ENCODE data around the gene SLC26A8.

SLC26A8 gene

DNA sequence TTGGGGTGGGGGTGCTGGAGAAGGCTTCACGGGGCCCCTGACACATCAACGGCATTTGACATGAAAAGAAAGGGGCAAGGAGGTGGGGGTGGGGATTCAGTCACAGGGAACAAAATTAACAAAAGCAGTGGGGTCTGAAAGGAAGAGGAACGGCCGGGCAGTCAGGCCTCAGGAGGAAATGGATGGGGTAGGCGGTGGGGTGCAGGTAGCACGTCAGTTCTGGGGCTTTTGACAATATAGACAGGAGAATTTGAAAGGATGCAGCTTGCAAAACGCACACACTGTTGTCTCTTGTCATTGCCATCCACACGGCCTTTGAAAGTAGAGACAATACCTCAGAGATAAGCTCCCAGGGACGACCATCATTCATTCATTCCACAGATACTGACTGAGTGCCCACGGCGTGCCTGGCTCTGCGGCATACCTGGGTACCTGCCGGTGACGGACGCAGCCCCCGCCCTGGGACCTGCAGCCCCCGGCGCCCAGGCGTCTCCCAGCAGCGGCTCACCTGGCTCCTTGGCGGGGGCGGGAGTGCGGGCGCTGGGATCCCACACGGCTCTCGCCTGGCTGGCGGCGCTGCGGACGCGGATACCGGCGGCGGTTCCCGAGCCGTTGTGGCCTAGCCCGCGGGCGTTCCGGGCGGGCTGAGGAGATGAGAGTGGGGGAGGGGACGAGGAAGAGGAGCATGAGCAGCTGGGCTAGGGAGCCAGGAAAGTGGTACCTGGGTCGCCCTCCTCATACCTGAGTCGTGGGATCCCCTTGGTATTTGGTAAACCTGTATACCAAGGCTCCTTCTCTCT, at the start of gene SLC26A8:
TSS of gene SLC26A8 (minus strand) at position 646 of the 800 bp plus-strand sequence. CDS start 4,934 bp downstream, outside the sequence.
- no peak within 1 kb of the TSS for H3K27ac ChIP-seq (ENCODE audit: low read length)
- no peaks in the 10 kb centered on the region for H3K9me3 ChIP-seq (ENCODE audit: control insufficient read depth in 1 of 2, low read length in 2 of 2)
- H3K4me1 ChIP-seq (ENCODE audit: control insufficient read depth in 1 of 2, insufficient read depth in 2 of 2, low read length in 2 of 2) = no peaks in the 10 kb centered on the region
- peaks cover 0 to 4% of the 10 kb centered on the region in 2 donors for H3K36me3 ChIP-seq (ENCODE audit: control insufficient read depth in 1 of 2, insufficient read depth in 2 of 2, low read length in 2 of 2)
- peak within 1 kb of the TSS in 1 of 2 donors; percentile 23 for H3K4me3 ChIP-seq (ENCODE audit: low read depth in 1 of 2, low read length in 2 of 2)
- no peaks in the 10 kb centered on the region for H3K27me3 ChIP-seq (ENCODE audit: low read depth, low read length)

DNA sequence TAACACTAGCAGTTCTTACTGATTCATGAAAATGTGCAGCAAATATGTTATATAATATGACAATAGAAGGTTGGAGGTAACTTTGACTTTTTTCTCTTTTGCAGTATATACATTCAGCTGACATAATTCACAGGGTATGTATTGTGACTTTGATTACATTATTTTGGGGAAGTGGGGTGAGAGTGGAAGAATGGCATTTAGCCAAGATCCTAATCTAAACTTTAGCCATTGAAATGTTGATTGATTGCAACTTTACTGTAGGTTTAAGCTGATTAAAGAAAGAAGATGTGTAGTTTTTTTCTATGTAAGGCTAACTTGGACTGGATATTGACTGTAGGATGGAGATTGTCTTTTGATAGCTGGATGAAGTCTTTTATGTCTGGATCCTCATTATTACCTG, 49.1 kb upstream of the SLC26A8 start:
- H3K9me3 ChIP-seq (ENCODE audit: control insufficient read depth in 1 of 2, low read length in 2 of 2) = no peaks in the 10 kb centered on the region
- H3K36me3 ChIP-seq (ENCODE audit: control insufficient read depth in 1 of 2, insufficient read depth in 2 of 2, low read length in 2 of 2) = peaks cover 10 to 11% of the 10 kb centered on the region in 2 donors
- no peak overlapping the region for H3K27ac ChIP-seq (ENCODE audit: low read length)
- H3K27me3 ChIP-seq (ENCODE audit: low read depth, low read length) = no peaks in the 10 kb centered on the region
- H3K4me1 ChIP-seq (ENCODE audit: control insufficient read depth in 1 of 2, insufficient read depth in 2 of 2, low read length in 2 of 2) = peaks cover 0 to 29% of the 10 kb centered on the region in 2 donors
- H3K4me3 ChIP-seq (ENCODE audit: low read depth in 1 of 2, low read length in 2 of 2) = no peak overlapping the region

- no peaks in the 10 kb centered on the region for H3K27me3 ChIP-seq (ENCODE audit: low read depth, low read length)
- no peaks in the 10 kb centered on the region for H3K9me3 ChIP-seq (ENCODE audit: control insufficient read depth in 1 of 2, low read length in 2 of 2)
- peaks cover under 1 to 31% of the 10 kb centered on the region in 2 donors for H3K4me1 ChIP-seq (ENCODE audit: control insufficient read depth in 1 of 2, insufficient read depth in 2 of 2, low read length in 2 of 2)
- H3K36me3 ChIP-seq (ENCODE audit: control insufficient read depth in 1 of 2, insufficient read depth in 2 of 2, low read length in 2 of 2) = peaks cover 1 to 11% of the 10 kb centered on the region in 2 donors
- no peak overlapping the region for H3K4me3 ChIP-seq (ENCODE audit: low read depth in 1 of 2, low read length in 2 of 2)
- H3K27ac ChIP-seq (ENCODE audit: low read length) = no peak overlapping the region
Measured at GRCh38 chr6:36072681-36073080, 48.2 kb upstream of the SLC26A8 start.

GRCh38 chr6:36071714-36072113, 47.3 kb upstream of the SLC26A8 start:
- Histone ChIP-seq H3K27me3 (ENCODE audit: low read depth, low read length) (no peaks in the 10 kb centered on the region), H3K36me3 (ENCODE audit: control insufficient read depth in 1 of 2, insufficient read depth in 2 of 2, low read length in 2 of 2) (peaks cover 0 to 11% of the 10 kb centered on the region in 2 donors), H3K4me1 (ENCODE audit: control insufficient read depth in 1 of 2, insufficient read depth in 2 of 2, low read length in 2 of 2) (peaks cover 9 to 36% of the 10 kb centered on the region in 2 donors), H3K9me3 (ENCODE audit: control insufficient read depth in 1 of 2, low read length in 2 of 2) (no peaks in the 10 kb centered on the region), H3K27ac (ENCODE audit: low read length) (no peak overlapping the region), H3K4me3 (ENCODE audit: low read depth in 1 of 2, low read length in 2 of 2) (no peak overlapping the region)

GRCh38 chr6:36071281-36071680, 46.8 kb upstream of the SLC26A8 start:
- Histone ChIP-seq H3K27ac (ENCODE audit: low read length) (no peak overlapping the region), H3K4me1 (ENCODE audit: control insufficient read depth in 1 of 2, insufficient read depth in 2 of 2, low read length in 2 of 2) (peaks cover 13 to 34% of the 10 kb centered on the region in 2 donors), H3K9me3 (ENCODE audit: control insufficient read depth in 1 of 2, low read length in 2 of 2) (no peaks in the 10 kb centered on the region), H3K27me3 (ENCODE audit: low read depth, low read length) (no peaks in the 10 kb centered on the region), H3K4me3 (ENCODE audit: low read depth in 1 of 2, low read length in 2 of 2) (no peak overlapping the region), H3K36me3 (ENCODE audit: control insufficient read depth in 1 of 2, insufficient read depth in 2 of 2, low read length in 2 of 2) (peaks cover 0 to 7% of the 10 kb centered on the region in 2 donors)

DNA sequence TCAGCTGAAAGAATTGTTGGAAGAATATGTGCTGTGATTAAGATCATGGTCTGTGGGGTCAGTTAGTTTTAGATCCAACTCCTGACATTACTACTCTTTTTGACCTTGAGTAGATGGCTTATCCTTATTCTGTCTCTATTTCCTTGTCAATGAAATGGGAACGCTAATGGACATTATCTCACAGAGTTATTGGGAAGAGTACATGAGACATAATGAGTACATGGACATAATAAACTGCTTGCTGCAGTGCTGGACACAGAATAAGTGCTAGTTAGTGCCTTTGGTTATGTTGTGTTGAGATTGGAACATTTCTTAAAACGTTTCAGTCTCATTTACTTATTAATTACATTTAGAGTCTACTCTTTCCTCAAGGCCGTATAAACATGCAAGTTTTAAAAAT, 45.8 kb upstream of the SLC26A8 start:
- no peaks in the 10 kb centered on the region for H3K27me3 ChIP-seq (ENCODE audit: low read depth, low read length)
- H3K27ac ChIP-seq (ENCODE audit: low read length) = no peak overlapping the region
- H3K36me3 ChIP-seq (ENCODE audit: control insufficient read depth in 1 of 2, insufficient read depth in 2 of 2, low read length in 2 of 2) = no peaks in the 10 kb centered on the region
- no peak overlapping the region for H3K4me3 ChIP-seq (ENCODE audit: low read depth in 1 of 2, low read length in 2 of 2)
- peaks cover 14 to 27% of the 10 kb centered on the region in 2 donors for H3K4me1 ChIP-seq (ENCODE audit: control insufficient read depth in 1 of 2, insufficient read depth in 2 of 2, low read length in 2 of 2)
- H3K9me3 ChIP-seq (ENCODE audit: control insufficient read depth in 1 of 2, low read length in 2 of 2) = no peaks in the 10 kb centered on the region

DNA sequence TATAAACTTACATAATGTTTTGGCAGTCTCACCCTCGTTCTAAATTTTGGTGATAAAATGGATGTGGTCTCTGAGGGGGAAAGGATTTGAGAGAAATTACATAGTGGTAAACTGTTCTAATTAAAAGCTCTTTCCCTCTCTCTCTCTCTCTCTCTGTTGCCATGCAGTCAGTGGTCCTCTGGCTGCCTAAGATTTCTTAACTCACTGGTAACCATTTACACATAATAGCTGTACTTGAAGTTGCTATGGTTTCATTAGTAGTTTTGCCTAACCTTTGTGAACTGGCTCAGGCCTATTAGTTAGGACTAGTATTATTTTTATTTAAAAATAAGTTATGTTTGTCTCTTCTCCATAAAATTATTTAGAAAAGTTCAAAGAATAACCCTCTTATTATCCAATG, 45.1 kb upstream of the SLC26A8 start:
- Histone ChIP-seq H3K9me3 (ENCODE audit: control insufficient read depth in 1 of 2, low read length in 2 of 2) (no peaks in the 10 kb centered on the region), H3K27ac (ENCODE audit: low read length) (no peak overlapping the region), H3K27me3 (ENCODE audit: low read depth, low read length) (no peaks in the 10 kb centered on the region), H3K4me3 (ENCODE audit: low read depth in 1 of 2, low read length in 2 of 2) (no peak overlapping the region), H3K36me3 (ENCODE audit: control insufficient read depth in 1 of 2, insufficient read depth in 2 of 2, low read length in 2 of 2) (no peaks in the 10 kb centered on the region), H3K4me1 (ENCODE audit: control insufficient read depth in 1 of 2, insufficient read depth in 2 of 2, low read length in 2 of 2) (peaks cover 14 to 27% of the 10 kb centered on the region in 2 donors)

DNA sequence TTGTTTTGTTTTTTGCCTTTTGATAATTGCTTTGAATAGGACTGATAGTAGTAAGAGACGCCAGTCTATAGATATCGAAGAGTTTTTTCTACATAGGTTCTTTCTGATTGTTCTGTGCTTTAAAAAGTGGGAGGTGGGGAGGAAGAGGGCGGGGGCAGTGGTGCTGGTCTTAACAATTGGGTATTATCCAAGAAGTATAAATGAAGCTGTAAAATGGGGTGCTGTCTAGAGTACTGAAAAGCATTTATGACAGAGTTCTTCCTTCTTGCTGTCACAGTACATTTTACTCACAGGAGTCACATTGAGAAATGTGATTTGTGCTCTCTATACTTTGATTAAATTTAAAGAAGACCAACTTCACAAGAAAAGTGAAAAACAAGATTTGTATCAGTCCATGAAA, 44.1 kb upstream of the SLC26A8 start:
- H3K4me1 ChIP-seq (ENCODE audit: control insufficient read depth in 1 of 2, insufficient read depth in 2 of 2, low read length in 2 of 2) = peaks cover 14 to 27% of the 10 kb centered on the region in 2 donors
- no peak overlapping the region for H3K27ac ChIP-seq (ENCODE audit: low read length)
- no peak overlapping the region for H3K4me3 ChIP-seq (ENCODE audit: low read depth in 1 of 2, low read length in 2 of 2)
- H3K27me3 ChIP-seq (ENCODE audit: low read depth, low read length) = no peaks in the 10 kb centered on the region
- H3K36me3 ChIP-seq (ENCODE audit: control insufficient read depth in 1 of 2, insufficient read depth in 2 of 2, low read length in 2 of 2) = no peaks in the 10 kb centered on the region
- H3K9me3 ChIP-seq (ENCODE audit: control insufficient read depth in 1 of 2, low read length in 2 of 2) = no peaks in the 10 kb centered on the region

DNA sequence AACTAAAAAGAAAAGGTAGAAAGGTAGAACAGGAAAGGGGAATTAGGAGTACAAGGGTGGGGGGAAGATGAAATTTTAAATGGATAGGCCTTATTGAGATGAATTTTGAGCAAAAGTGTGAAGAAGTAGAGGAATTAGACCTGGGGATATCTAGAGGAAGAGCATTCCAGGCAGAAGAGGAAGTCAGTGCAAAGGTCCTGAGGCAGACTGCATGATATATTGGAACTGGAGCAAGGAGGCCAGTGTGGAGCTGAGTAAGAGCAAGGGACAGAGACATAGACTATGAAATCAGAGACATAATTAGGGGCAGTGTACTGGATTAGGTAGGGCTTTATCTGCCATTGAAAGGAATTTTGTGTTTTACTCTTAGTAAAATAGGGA, 43.6 kb upstream of the SLC26A8 start:
- no peak overlapping the region for H3K27ac ChIP-seq (ENCODE audit: low read length)
- H3K27me3 ChIP-seq (ENCODE audit: low read depth, low read length) = no peaks in the 10 kb centered on the region
- no peaks in the 10 kb centered on the region for H3K9me3 ChIP-seq (ENCODE audit: control insufficient read depth in 1 of 2, low read length in 2 of 2)
- no peak overlapping the region for H3K4me3 ChIP-seq (ENCODE audit: low read depth in 1 of 2, low read length in 2 of 2)
- H3K36me3 ChIP-seq (ENCODE audit: control insufficient read depth in 1 of 2, insufficient read depth in 2 of 2, low read length in 2 of 2) = no peaks in the 10 kb centered on the region
- H3K4me1 ChIP-seq (ENCODE audit: control insufficient read depth in 1 of 2, insufficient read depth in 2 of 2, low read length in 2 of 2) = peaks cover 14 to 27% of the 10 kb centered on the region in 2 donors

DNA sequence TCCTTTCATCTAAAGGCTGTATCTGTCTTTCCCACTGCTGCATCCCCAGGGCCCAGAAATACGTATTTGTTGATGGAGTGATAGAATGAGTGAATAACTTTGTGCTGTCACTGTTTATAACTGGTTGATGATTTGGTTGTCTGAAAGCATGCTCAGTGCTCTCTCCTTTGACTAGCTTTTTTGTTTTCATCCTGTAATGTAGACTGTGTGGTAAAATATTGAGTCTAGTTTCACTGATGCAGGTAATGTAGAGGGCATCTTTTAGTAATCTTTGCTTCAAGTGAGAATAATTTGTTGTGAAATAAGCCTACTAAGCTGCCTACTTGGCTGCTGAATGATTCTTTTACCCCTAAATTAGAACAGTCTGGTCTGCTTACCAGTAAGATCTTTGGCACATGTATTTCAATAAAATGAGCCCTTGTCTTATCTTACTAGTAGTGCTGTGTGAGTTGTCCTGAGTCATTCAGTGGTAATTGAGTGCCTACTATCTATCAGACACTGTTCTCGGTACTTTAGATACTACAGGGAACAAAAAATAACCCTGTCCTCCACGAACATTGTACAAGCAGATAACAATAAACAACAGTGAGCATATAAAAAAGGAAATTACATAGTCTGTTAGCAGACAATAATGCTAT, 43.1 kb upstream of the SLC26A8 start:
- H3K4me1 ChIP-seq (ENCODE audit: control insufficient read depth in 1 of 2, insufficient read depth in 2 of 2, low read length in 2 of 2) = peaks cover 14 to 27% of the 10 kb centered on the region in 2 donors
- no peaks in the 10 kb centered on the region for H3K27me3 ChIP-seq (ENCODE audit: low read depth, low read length)
- H3K27ac ChIP-seq (ENCODE audit: low read length) = no peak overlapping the region
- H3K4me3 ChIP-seq (ENCODE audit: low read depth in 1 of 2, low read length in 2 of 2) = no peak overlapping the region
- no peaks in the 10 kb centered on the region for H3K36me3 ChIP-seq (ENCODE audit: control insufficient read depth in 1 of 2, insufficient read depth in 2 of 2, low read length in 2 of 2)
- H3K9me3 ChIP-seq (ENCODE audit: control insufficient read depth in 1 of 2, low read length in 2 of 2) = no peaks in the 10 kb centered on the region

DNA sequence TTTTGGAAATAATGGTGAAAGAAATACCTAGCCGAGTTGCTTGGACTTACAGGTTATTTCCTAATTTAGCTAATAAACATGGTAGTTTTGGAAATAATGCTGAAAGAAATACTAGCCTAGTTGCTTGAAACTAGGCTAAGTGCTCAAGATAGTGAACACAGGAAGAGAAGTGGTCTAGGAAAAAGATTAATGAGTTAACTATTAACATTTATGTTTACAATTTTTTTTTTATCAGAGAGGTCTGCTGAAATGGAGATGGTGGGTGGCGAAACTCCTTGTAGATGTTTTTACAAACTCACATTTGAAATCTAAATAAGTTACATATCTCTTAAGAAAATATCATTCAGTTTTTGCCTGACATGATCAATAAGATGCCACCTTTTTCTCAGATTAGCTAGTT, 42.4 kb upstream of the SLC26A8 start:
- Histone ChIP-seq H3K27me3 (ENCODE audit: low read depth, low read length) (no peaks in the 10 kb centered on the region), H3K27ac (ENCODE audit: low read length) (no peak overlapping the region), H3K4me3 (ENCODE audit: low read depth in 1 of 2, low read length in 2 of 2) (no peak overlapping the region), H3K36me3 (ENCODE audit: control insufficient read depth in 1 of 2, insufficient read depth in 2 of 2, low read length in 2 of 2) (no peaks in the 10 kb centered on the region), H3K4me1 (ENCODE audit: control insufficient read depth in 1 of 2, insufficient read depth in 2 of 2, low read length in 2 of 2) (peaks cover 14 to 28% of the 10 kb centered on the region in 2 donors), H3K9me3 (ENCODE audit: control insufficient read depth in 1 of 2, low read length in 2 of 2) (no peaks in the 10 kb centered on the region)

Measured in muscle layer of duodenum (tissue), 2 donors.